GM12878 (cell line): Measurements from ENCODE around the gene HPX. TPM values are rescaled to one million over a fixed set of nuclear protein-coding genes. Genes with fewer than 3 reads are reported as not detected.

Experiments used
- ATAC-seq: fragments of 200-7000 bp; cut with Tn5 transposase; 3 replicates; pipeline ENCODE4 v1.9.1; 2020; ENCODE audit warnings: mild to moderate bottlenecking, moderate library complexity
- BruUV-seq: library from RNA; stranded (reverse); fragments of 400-500 nt; replicated peaks from 2 replicates; lab custom pipeline; 2021; lab: Mats Ljungman, UMichigan
- CTCF ChIA-PET: fragments of 300-600 bp; sonication (Branson Sonifier 250); formaldehyde crosslinking; extraction: SDS; loops from one replicate; lab custom pipeline; 2021; ENCODE audit warnings: inconsistent platforms; lab: Yijun Ruan, JAX
- POLR2A ChIA-PET: fragments of 350-600 bp; formaldehyde crosslinking; extraction: SDS; loops from one replicate; lab custom pipeline; 2021; ENCODE audit warnings: inconsistent platforms; lab: Charles Lee
- RAD21 ChIA-PET: fragments of 300-600 bp; sonication (Branson Sonifier 250); formaldehyde crosslinking; loops from one replicate; lab custom pipeline; 2023; ENCODE audit warnings: antibody characterized with exemption; ENCODE audit not compliant: unreplicated experiment; lab: Charles Lee
- SMC1A ChIA-PET: fragments of 300-600 bp; sonication (Branson Sonifier 250); formaldehyde crosslinking; loops from one replicate; lab custom pipeline; 2023; ENCODE audit not compliant: unreplicated experiment, uncharacterized antibody; lab: Charles Lee
- DNase-seq: peaks from one replicate; pipeline ENCODE4 v3.0.0-alpha.2; 2011; ENCODE audit warnings: low read depth, low spot score
- FAIRE-seq: peaks from 3 replicates; lab custom pipeline; 2011; peaks lifted over from hg19 to GRCh38; lab: Jason Lieb, UNC
- H2AFZ ChIP-seq: 2 replicates; pipeline ENCODE4 v1.6.0; 2011; ENCODE audit warnings: low read depth, low read length, control low read depth; ENCODE audit not compliant: control insufficient read depth
- H3K27ac ChIP-seq: 2 replicates; pipeline ENCODE4 v1.5.1; 2011; ENCODE audit warnings: control low read depth; ENCODE audit not compliant: control insufficient read depth, insufficient read depth
- H3K27me3 ChIP-seq, 2 experiments: replicated peaks in 1 of 2; 2 replicates each; pipeline versions ENCODE4 v1.6.0 to v1.6.1; 2011; ENCODE audit warnings: low read length in 1 of 2; ENCODE audit not compliant: control insufficient read depth in 2 of 2, insufficient read depth in 2 of 2
- H3K36me3 ChIP-seq, 2 experiments: 2 replicates each; pipeline ENCODE4 v1.5.1; 2011; ENCODE audit warnings: low read length in 1 of 2; ENCODE audit not compliant: control insufficient read depth in 2 of 2, insufficient read depth in 2 of 2
- H3K4me1 ChIP-seq: 2 replicates; pipeline ENCODE4 v1.6.1; 2011; ENCODE audit warnings: mild to moderate bottlenecking, low read length, moderate library complexity, mixed read lengths; ENCODE audit not compliant: control insufficient read depth, insufficient read depth
- H3K4me2 ChIP-seq: 2 replicates; pipeline ENCODE4 v1.6.0; 2011; ENCODE audit warnings: control low read depth; ENCODE audit not compliant: control insufficient read depth, insufficient read depth
- H3K4me3 ChIP-seq: fragments of 200-600 bp; sonication (generic); 2 replicates; pipeline ENCODE4 v1.5.1; 2016
- H3K79me2 ChIP-seq: 2 replicates; pipeline ENCODE4 v1.6.0; 2011; ENCODE audit warnings: low read length; ENCODE audit not compliant: control insufficient read depth, insufficient read depth
- H3K9ac ChIP-seq: 2 replicates; pipeline ENCODE4 v1.8.0; 2011; ENCODE audit warnings: low read length, control low read depth, mixed read lengths; ENCODE audit not compliant: control insufficient read depth, insufficient read depth
- H3K9me3 ChIP-seq: replicated peaks from 3 replicates; pipeline ENCODE4 v1.5.1; 2011; ENCODE audit warnings: mild to moderate bottlenecking, low read length; ENCODE audit not compliant: control insufficient read depth, insufficient read depth
- H4K20me1 ChIP-seq: 2 replicates; pipeline ENCODE4 v1.6.0; 2011; ENCODE audit not compliant: control insufficient read depth, insufficient read depth
- BRCA1 ChIP-seq: IDR thresholded peaks from 2 replicates; pipeline ENCODE4 v1.6.1; 2011; ENCODE audit warnings: low read depth, low read length, improper control_type of control experiment
- CBFB ChIP-seq: IDR thresholded peaks from 2 replicates; pipeline ENCODE4 v1.6.1; 2016; ENCODE audit warnings: antibody characterized with exemption, low read depth
- HCFC1 ChIP-seq: fragments of 150-350 bp; IDR thresholded peaks from 2 replicates; pipeline ENCODE4 v1.6.1; 2014; ENCODE audit warnings: low read length
- IKZF2 ChIP-seq, 2 experiments: fragments of 450-650 bp; IDR thresholded peaks; 2 replicates each; pipeline ENCODE4 v1.6.1; 2017; ENCODE audit warnings: mild to moderate bottlenecking in 2 of 2, moderate library complexity in 2 of 2
- KDM1A ChIP-seq: fragments of 200-600 bp; sonication (generic); IDR thresholded peaks from 2 replicates; pipeline ENCODE4 v1.6.1; 2016; ENCODE audit warnings: borderline replicate concordance
- MXI1 ChIP-seq: fragments of 150-350 bp; IDR thresholded peaks from 2 replicates; pipeline ENCODE4 v1.6.1; 2011; ENCODE audit warnings: low read depth, mild to moderate bottlenecking, inconsistent platforms, low read length, improper control_type of control experiment
- PML ChIP-seq: IDR thresholded peaks from 2 replicates; pipeline ENCODE4 v1.6.1; 2012; ENCODE audit warnings: low read length, inconsistent platforms
- RFX5 ChIP-seq: IDR thresholded peaks from 2 replicates; pipeline ENCODE4 v1.6.1; 2011; ENCODE audit warnings: low read depth, low read length, improper control_type of control experiment
- SIX5 ChIP-seq: IDR thresholded peaks from 2 replicates; pipeline ENCODE4 v1.6.1; 2011; ENCODE audit warnings: mild to moderate bottlenecking, low read depth, low read length, moderate library complexity; ENCODE audit not compliant: severe bottlenecking
- TARDBP ChIP-seq: IDR thresholded peaks from 2 replicates; pipeline ENCODE4 v1.6.1; 2016; ENCODE audit warnings: borderline replicate concordance
- YY1 ChIP-seq: IDR thresholded peaks from 2 replicates; pipeline ENCODE4 v1.6.1; 2011; ENCODE audit warnings: low read depth, mild to moderate bottlenecking, low read length
- whole genome bisulfite sequencing: methylation state at CpG from one replicate; pipeline ENCODE4 v1.1.6; 2016; ENCODE audit warnings: low lambda C conversion rate; ENCODE audit not compliant: insufficient replicate concordance, insufficient coverage; ENCODE audit errors: missing lambda C conversion rate; 5-methylcytosine and 5-hydroxymethylcytosine counted together
- in situ Hi-C: fragments of 300-500 bp; cut with MboI; formaldehyde crosslinking; loops from 9 replicates; pipeline ENCODE4 v1.14.3; 2018; ENCODE audit warnings: mixed read lengths
- intact Hi-C: fragments of 100-400 bp; cut with micrococcal nuclease; formaldehyde crosslinking; loops from one replicate; pipeline ENCODE4 v1.14.2; 2022; ENCODE audit not compliant: unreplicated experiment
- polyA plus RNA-seq, 11 experiments: library from polyadenylated mRNA; depleted of rRNA in 4 of 11; unstranded in 6 of 11; stranded (reverse) in 5 of 11; fragments of >200 nt; fragmentation: Nextera tagmentation in 4 of 11; fragmentation: Illumina TruSeq in 1 of 11; extraction: Ambion mirVana in 4 of 11; extraction: Trizol in 1 of 11; gene quantifications; 1 replicate in 1 of 11; 2 replicates in 10 of 11; pipeline versions ENCODE4 v1.2.1 to v1.2.3, GENCODE V29; 2011 to 2016; ENCODE audit warnings: inconsistent platforms in 2 of 11, missing spikeins in 2 of 11, low read depth in 1 of 11
- total RNA-seq, 4 experiments: library from RNA; depleted of rRNA in 3 of 4; stranded (reverse); fragments of >200 nt in 3 of 4; fragmentation: Illumina TruSeq in 1 of 4; extraction: Trizol in 1 of 4; gene quantifications; 2 replicates each; pipeline versions ENCODE4 v1.2.1 to v1.2.3, GENCODE V29; 2013 to 2021
- TF ChIP-seq, protein P1 (sequence below): IDR thresholded peaks from 2 replicates; pipeline ENCODE4 v1.6.1; 2012; ENCODE audit warnings: low read depth, low read length, improper control_type of control experiment
- TF ChIP-seq, protein P2 (sequence below): fragments of 450-650 bp; IDR thresholded peaks from 2 replicates; pipeline ENCODE4 v1.6.1; 2016; ENCODE audit warnings: mild to moderate bottlenecking
- TF ChIP-seq, protein P3 (sequence below): IDR thresholded peaks from 2 replicates; pipeline ENCODE4 v1.6.1; 2011; ENCODE audit warnings: mild to moderate bottlenecking, low read depth, low read length, moderate library complexity; ENCODE audit not compliant: insufficient replicate concordance

The HPX gene
- total and polyA plus RNA-seq, 10 of the 15 experiments (the other 5 are each of a cell fraction or from before 2014, with no cell fraction given) = 0.08 to 1.7 (median 0.18) TPM; not detected in 1

DNA sequence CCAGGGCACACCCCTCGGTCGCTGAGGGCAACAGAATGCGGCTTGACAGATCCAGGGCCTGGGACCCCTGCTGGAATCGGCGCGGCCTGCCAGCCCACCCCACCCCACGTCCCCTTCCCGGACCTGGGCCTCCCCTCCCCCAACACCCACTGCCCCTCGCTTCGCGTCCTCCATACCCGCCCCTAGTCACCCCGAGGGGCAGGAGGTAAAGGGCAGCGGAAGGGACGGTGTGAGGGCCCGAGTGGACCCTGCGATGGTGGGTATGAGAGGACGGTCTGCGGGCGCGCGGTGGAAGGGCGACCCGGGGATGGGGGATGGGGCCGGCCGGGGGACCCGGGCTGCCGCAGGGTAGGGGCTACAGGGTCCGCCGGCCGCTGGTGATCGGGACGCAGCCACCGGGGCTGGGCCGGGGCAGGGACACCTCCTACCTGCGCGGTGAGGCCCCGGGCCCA is 22.2 kb downstream of the HPX start:
- DNase-seq = no peak
- SMC1A ChIA-PET = interaction anchor here (1.3 to 1.6 kb wide), 2 partner anchors 16 to 39 kb away, joined by 5 read pairs; no protein-coding TSS in a partner anchor
- ATAC-seq = no peak; the same call in 2 of the 3 replicates
- Histone ChIP-seq H3K79me2 (no peaks in the 10 kb centered on the region), H3K4me2 (peak overlapping the region; percentile 78; the same call in 1 of the 2 replicates), H3K9me3 (no peaks in the 10 kb centered on the region), H4K20me1 (no peaks in the 10 kb centered on the region; the same call in 1 of the 2 replicates), H3K27ac (no peak overlapping the region), H3K4me3 (peak overlapping the region; percentile 85), H3K36me3 (no peaks in the 10 kb centered on the region), H3K27me3 (peaks cover 4 to 9% of the 10 kb centered on the region in 2 experiments; a peak in 3 of 4 replicates), H3K4me1 (peaks cover 8% of the 10 kb centered on the region), H3K9ac (no peak overlapping the region), H2AFZ (no peak overlapping the region)
- intact Hi-C loops (no loop called here), in situ Hi-C loops (no loop called here)
- no peak for FAIRE-seq
- 36% methylated on average over 10 of the region's 38 CpGs for WGBS
- POLR2A ChIA-PET = interaction anchor here (0.9 kb wide), 1 partner anchor 15 kb away, joined by 3 read pairs; no protein-coding TSS in a partner anchor
- CTCF ChIA-PET = interaction anchor here (2.4 kb wide), 1 partner anchor 40 kb away, joined by 10 read pairs; no protein-coding TSS in a partner anchor
- RAD21 ChIA-PET = no interaction called here
- TF ChIP-seq RFX5 = no peak
- TF ChIP-seq KDM1A = no peak
- no peak for TF ChIP-seq MXI1
- TF ChIP-seq, protein P1, sequence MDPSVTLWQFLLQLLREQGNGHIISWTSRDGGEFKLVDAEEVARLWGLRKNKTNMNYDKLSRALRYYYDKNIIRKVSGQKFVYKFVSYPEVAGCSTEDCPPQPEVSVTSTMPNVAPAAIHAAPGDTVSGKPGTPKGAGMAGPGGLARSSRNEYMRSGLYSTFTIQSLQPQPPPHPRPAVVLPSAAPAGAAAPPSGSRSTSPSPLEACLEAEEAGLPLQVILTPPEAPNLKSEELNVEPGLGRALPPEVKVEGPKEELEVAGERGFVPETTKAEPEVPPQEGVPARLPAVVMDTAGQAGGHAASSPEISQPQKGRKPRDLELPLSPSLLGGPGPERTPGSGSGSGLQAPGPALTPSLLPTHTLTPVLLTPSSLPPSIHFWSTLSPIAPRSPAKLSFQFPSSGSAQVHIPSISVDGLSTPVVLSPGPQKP = no peak
- no peak for TF ChIP-seq CBFB
- TF ChIP-seq, protein P2, sequence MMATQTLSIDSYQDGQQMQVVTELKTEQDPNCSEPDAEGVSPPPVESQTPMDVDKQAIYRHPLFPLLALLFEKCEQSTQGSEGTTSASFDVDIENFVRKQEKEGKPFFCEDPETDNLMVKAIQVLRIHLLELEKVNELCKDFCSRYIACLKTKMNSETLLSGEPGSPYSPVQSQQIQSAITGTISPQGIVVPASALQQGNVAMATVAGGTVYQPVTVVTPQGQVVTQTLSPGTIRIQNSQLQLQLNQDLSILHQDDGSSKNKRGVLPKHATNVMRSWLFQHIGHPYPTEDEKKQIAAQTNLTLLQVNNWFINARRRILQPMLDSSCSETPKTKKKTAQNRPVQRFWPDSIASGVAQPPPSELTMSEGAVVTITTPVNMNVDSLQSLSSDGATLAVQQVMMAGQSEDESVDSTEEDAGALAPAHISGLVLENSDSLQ = no peak
- TF ChIP-seq IKZF2 (IDR thresholded peaks at IDR 0.05) = no peak
- no peak for TF ChIP-seq SIX5
- no peak for TF ChIP-seq YY1
- TF ChIP-seq TARDBP = no peak
- TF ChIP-seq, protein P3, sequence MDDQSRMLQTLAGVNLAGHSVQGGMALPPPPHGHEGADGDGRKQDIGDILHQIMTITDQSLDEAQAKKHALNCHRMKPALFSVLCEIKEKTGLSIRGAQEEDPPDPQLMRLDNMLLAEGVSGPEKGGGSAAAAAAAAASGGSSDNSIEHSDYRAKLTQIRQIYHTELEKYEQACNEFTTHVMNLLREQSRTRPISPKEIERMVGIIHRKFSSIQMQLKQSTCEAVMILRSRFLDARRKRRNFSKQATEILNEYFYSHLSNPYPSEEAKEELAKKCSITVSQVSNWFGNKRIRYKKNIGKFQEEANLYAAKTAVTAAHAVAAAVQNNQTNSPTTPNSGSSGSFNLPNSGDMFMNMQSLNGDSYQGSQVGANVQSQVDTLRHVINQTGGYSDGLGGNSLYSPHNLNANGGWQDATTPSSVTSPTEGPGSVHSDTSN = no peak
- no peak for TF ChIP-seq BRCA1
- TF ChIP-seq HCFC1 = no peak
- TF ChIP-seq PML = no peak
- BruUV-seq = no TSS peak
